Ishikawa (cell line): Measurements from ENCODE around the gene ATP2C2.

Experiments used
- CEBPB ChIP-seq: IDR thresholded peaks from 2 replicates; pipeline ENCODE4 v1.6.1; 2012
- CREB1 ChIP-seq: IDR thresholded peaks from 2 replicates; pipeline ENCODE4 v1.6.1; 2012; ENCODE audit warnings: low read depth
- EGR1 ChIP-seq: IDR thresholded peaks from 2 replicates; pipeline ENCODE4 v1.6.1; 2012
- EP300 ChIP-seq: IDR thresholded peaks from 2 replicates; pipeline ENCODE4 v1.6.1; 2012; ENCODE audit warnings: borderline replicate concordance
- FOXM1 ChIP-seq: IDR thresholded peaks from 2 replicates; pipeline ENCODE4 v1.6.1; 2012; ENCODE audit warnings: low read depth, borderline replicate concordance
- MAX ChIP-seq: IDR thresholded peaks from 2 replicates; pipeline ENCODE4 v1.6.1; 2012
- NFIC ChIP-seq: IDR thresholded peaks from 2 replicates; pipeline ENCODE4 v1.6.1; 2012
- RAD21 ChIP-seq: IDR thresholded peaks from 2 replicates; pipeline ENCODE4 v1.6.1; 2012; ENCODE audit warnings: low read depth
- REST ChIP-seq: IDR thresholded peaks from 2 replicates; pipeline ENCODE4 v1.6.1; 2012; ENCODE audit warnings: low read depth, mild to moderate bottlenecking
- TAF1 ChIP-seq: IDR thresholded peaks from 2 replicates; pipeline ENCODE4 v1.6.1; 2012; ENCODE audit warnings: low read depth, mild to moderate bottlenecking
- TCF12 ChIP-seq: IDR thresholded peaks from 2 replicates; pipeline ENCODE4 v1.6.1; 2012; ENCODE audit warnings: low read depth
- TEAD4 ChIP-seq: IDR thresholded peaks from 2 replicates; pipeline ENCODE4 v1.6.1; 2012
- USF1 ChIP-seq: IDR thresholded peaks from 2 replicates; pipeline ENCODE4 v1.6.1; 2012
- YY1 ChIP-seq: IDR thresholded peaks from 2 replicates; pipeline ENCODE4 v1.6.1; 2012; ENCODE audit warnings: low read depth
- ZBTB7A ChIP-seq: IDR thresholded peaks from 2 replicates; pipeline ENCODE4 v1.6.1; 2012; ENCODE audit warnings: low read depth

Gene ATP2C2

GRCh38 chr16:84347161-84347560 lies 21.2 kb upstream of the ATP2C2 start:
- TF ChIP-seq TEAD4 (no peak), ZBTB7A (no peak), TAF1 (no peak), CREB1 (no peak), USF1 (no peak), CEBPB (no peak), REST (no peak), EP300 (no peak), FOXM1 (no peak), TCF12 (no peak), YY1 (no peak), EGR1 (no peak), MAX (no peak), RAD21 (no peak), NFIC (no peak)

GRCh38 chr16:84348386-84348888 lies 19.9 kb upstream of the ATP2C2 start:
- TF ChIP-seq TEAD4 (no peak), ZBTB7A (no peak)

- no peak for TF ChIP-seq MAX
- no peak for TF ChIP-seq TCF12
- TF ChIP-seq TEAD4: no peak
- TF ChIP-seq RAD21: no peak
- no peak for TF ChIP-seq REST
- no peak for TF ChIP-seq NFIC
- no peak for TF ChIP-seq FOXM1
- no peak for TF ChIP-seq YY1
- TF ChIP-seq USF1: no peak
- TF ChIP-seq CREB1: no peak
- TF ChIP-seq CEBPB: no peak
- TF ChIP-seq TAF1: no peak
- no peak for TF ChIP-seq EGR1
- TF ChIP-seq EP300: no peak
- TF ChIP-seq ZBTB7A: no peak
Observed at GRCh38 chr16:84349862-84350684, 18.3 kb upstream of the ATP2C2 start.

- TF ChIP-seq FOXM1: no peak
- no peak for TF ChIP-seq CEBPB
- no peak for TF ChIP-seq USF1
- TF ChIP-seq REST: no peak
- TF ChIP-seq RAD21: no peak
- TF ChIP-seq TEAD4: no peak
- TF ChIP-seq CREB1: no peak
- TF ChIP-seq YY1: no peak
- TF ChIP-seq TCF12: no peak
- no peak for TF ChIP-seq ZBTB7A
Observed at GRCh38 chr16:84350685-84351400, 17.5 kb upstream of the ATP2C2 start.
